GM18873 (cell line): ENCODE data around the gene STN1.
A peak's percentile ranks its signal among the peaks of the same experiment; 100 is the strongest.

Experiments used
- ATAC-seq: cut with Tn5 transposase; IDR thresholded peaks from one replicate; pipeline ENCODE4 v1.9.1; 2021; ENCODE audit warnings: mild to moderate bottlenecking, moderate library complexity, moderate number of reproducible peaks; ENCODE audit not compliant: unreplicated experiment, low FRiP score

The STN1 gene, protein sequence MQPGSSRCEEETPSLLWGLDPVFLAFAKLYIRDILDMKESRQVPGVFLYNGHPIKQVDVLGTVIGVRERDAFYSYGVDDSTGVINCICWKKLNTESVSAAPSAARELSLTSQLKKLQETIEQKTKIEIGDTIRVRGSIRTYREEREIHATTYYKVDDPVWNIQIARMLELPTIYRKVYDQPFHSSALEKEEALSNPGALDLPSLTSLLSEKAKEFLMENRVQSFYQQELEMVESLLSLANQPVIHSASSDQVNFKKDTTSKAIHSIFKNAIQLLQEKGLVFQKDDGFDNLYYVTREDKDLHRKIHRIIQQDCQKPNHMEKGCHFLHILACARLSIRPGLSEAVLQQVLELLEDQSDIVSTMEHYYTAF

DNA sequence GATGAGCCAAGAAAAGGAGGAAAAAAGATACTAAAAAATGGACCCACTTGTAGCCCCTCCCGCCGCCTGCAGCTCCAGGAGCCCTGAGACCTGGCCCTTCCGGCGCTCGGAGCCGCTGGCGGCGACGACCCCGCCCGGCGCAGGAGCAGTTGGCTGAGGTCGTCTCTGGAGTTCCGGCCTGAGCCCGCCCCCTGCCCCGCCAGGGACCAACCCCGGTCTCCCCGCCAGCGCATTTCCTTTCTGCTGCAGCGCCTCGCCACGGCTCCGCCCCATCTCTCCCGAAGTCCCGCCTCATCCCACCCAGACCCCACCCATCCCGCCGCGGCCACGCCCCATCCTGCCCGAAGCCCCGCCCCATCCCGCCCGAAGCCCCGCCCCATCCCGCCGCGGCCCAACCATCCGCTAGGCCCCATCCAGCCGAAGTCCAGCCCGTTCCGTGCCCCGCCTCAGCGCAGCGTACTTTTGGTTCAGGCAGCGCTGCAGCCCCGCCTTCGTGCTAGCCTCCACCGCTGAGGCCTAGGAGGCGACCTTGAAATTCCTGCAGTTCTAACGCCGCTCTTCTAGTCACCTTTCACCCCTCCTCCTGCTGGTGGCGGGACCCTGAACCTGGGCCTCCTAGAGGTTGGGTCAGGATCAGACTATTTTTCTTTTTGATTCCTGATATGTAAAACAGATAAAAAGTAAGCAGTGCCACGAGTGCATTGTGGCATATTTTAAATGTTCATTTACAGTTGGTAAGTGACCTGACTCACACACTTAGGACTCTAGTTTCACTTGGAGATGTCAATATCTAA lies at the start of gene STN1:
STN1 (minus strand) TSS at position 132 of the 794 bp plus-strand sequence. CDS start 590 bp downstream, outside the sequence.
- peak; percentile 87 for ATAC-seq

DNA sequence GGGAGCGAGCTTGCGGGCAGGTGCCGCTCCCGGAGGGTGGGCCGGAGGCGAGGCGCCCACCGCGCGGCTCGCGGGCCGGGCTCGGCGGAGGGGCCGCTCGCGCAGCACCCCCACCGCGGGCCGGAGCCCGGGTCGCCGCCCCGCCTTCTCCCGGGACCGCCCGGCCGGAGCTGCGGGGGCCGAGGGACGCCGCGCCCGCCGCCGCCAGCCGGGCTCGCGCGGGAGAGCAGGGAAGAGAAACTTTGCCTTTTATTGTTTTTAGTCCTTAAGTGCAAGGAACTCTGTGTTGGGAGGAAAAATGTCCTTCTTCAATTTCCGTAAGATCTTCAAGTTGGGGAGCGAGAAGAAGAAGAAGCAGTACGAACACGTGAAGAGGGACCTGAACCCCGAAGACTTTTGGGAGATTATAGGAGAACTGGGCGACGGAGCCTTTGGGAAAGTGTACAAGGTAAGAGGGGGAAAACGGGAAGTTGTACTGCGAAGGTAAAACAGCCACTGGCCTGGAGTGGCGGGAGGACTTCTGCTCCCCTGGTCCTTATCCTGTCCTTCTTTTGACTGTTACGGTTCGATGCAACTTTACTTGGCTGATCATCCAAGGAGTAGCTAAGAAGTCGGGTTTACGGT lies 49.6 kb upstream of the STN1 start:
- ATAC-seq: peak; percentile 25

DNA sequence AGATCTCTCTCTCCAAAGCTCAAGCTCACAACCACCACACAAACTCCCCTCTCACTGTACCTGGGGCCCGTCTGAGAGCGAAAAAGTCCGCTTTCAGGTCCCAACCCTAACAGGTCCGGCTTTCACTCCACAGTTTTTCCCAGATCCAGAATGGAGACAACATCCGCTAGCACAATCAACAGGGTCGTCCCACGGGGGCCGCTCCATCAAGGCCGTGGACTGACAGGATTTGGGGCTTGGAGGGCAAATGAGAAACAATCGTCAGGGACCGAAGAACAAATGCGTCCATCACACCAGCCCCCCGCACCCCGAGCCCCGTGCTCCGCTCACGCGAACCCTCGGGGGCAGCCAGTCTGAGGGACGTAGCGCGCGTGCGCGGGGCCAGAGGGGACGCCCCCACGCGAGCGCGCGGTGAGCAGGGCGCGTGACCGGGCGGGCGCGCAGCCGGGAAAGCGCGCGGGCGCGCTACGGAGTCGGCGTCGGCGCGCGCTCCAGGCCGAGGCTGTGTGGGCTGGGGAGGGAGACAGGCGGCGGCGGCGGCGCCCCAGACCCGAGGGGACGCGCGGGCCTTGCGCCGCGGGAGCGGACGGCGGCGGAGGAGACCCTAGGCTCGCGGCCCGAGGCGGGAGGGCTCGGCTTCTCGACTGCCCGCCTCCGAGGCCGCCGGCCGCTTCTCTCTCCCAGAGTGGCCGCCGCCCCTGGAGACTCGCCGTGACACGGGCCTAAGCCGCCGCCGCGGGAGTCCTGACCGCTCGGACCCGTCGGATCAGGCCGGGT lies 48.9 kb upstream of the STN1 start, which contains the start of gene SLK:
SLK (plus strand) TSS at position 470 of the 777 bp plus-strand sequence. CDS start 606 bp downstream, outside the sequence.
- ATAC-seq: peak; percentile 46

DNA sequence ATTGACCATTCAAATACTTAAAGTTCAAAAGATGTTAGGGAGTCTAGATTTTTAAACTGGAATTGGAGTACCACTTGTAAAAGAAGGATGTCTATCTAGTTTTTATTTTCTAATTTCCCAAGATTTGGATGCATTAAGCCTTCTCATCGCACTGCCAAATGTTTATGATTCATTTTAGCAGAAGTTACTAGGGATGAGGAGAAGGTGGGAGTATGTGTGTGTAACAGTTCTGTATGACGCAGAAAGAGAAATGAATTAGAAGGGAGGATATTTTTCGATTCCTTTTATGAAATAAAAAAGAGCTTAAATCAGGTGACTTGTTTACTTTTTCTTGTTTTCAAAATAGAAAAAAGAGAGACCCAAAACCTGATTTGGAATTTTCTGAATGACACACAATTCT lies 42.1 kb upstream of the STN1 start:
- no peak for ATAC-seq

DNA sequence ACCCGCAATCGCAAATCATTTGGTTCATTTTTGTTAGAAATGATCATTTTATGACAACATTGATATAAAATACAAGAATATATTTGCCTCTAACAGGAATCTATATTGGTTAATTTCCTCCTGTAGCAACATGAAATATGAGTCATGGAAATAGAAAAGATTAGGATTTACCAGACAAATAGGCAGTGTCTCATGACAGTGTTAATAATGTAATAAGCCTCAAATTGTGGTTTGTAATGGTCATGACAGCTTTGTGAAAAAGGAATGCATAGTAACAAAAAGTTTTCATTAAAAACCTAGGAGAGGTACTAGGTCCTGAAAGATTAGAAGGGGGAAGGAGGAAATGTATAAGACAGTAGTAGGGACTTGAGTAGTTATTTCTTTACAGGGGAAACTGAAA lies 41.0 kb upstream of the STN1 start:
- no peak for ATAC-seq

DNA sequence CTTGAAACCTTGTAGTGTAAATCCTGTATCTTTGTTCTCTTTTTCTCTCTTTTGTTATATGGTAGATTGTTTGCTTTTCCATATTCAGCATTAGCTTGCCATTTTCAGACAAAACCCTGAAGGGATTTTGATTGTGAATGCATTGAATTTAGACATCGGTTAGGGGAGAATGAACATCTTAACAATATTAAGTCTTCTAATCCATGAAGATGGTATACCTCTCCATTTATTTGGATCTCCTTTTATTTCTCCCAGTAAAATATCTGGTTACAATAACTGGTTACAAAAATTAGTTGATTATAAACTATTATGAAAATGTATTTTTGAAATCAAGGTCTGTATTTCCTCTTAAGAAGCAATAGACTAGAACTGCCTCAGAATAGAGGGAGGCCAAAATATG lies 36.6 kb upstream of the STN1 start:
- no peak for ATAC-seq

DNA sequence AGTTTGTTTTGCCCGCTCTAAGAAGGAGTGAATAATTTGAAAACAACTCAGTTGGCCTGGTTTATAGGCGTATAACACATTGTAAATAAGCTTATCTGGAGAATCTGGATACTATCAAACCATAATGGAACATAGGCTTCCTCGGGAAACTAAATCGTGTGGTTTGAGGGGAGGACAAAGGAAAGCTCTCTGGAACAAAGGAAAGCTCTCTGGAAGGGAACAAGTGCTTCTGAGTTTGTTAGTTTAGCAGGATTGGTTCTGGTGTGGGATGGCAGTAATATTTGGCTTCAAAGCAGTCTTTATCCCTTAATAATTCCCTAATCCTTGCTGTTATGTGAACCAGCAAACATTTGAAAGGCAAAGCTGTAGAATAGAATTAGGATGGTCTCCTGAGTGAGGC lies 34.0 kb upstream of the STN1 start:
- ATAC-seq: no peak

DNA sequence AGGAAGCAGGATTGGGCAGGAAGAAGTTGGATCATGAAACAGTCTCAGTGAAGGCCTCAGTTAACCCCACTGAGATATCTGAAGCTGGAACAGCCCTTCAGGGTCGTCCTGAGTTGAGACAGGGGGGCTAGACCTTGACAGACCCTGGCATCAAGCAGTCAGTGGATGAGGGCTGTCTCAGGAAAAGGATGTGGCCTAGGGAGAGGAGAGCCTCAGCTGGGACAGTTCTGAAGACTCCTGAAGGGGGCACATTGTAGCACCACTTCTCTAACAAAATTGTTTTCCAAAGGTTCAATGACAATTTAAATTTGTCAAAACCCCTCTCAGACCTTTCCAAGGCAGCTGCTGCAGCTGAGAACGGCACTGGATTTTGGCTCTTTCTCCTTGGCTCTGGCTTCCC lies 33.2 kb upstream of the STN1 start:
- no peak for ATAC-seq

DNA sequence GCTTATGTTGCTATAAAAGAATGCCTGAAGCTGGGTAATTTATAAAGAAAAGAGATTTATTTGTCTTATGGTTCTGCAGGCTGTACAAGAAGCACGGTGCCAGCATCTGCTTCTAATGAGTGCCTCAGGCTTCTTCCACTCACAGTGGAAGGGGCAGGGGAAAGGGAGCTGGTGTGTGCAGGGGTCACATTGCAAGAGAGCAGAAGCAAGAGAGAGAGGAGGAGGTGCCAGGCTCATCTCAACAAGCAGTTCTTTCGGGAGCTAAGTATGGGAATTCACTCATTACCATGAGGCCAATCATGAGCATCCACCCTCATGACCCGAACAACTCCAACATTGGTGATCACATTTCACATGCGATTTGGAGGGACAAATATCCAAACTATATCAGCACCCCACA lies 31.7 kb upstream of the STN1 start:
- no peak for ATAC-seq

DNA sequence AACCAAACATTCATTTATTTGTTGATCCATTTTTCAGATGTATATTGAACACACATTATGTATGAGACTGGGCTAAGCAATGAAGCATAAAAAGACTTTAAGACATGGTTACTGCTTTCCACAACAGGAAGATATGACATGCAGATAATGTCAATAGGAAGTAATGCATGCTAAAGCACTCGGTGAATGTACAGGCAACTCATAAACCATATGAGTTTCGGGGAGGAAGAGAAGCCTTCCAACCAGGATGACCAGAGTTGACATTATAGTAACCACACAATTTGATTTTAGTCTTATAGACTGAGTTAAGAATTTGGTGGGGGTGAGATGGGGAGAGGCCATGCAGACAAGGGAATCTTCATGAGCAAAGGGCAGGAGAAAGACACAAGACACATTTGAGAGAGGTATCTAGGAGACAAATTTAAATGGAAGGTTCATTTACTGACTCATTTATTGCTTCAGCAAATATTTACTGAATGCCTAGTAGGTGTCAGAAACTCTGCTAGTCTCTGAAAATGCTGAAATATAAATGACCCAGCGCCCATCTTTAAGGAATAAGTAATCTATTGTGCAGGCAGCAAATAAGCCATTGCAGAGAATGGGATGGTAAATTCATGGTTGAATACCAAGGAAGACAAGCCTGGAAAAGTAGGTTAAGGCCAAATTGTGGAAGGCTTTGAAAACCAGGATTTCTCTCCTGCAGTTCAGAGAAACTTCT lies 30.0 kb upstream of the STN1 start:
- ATAC-seq: no peak

DNA sequence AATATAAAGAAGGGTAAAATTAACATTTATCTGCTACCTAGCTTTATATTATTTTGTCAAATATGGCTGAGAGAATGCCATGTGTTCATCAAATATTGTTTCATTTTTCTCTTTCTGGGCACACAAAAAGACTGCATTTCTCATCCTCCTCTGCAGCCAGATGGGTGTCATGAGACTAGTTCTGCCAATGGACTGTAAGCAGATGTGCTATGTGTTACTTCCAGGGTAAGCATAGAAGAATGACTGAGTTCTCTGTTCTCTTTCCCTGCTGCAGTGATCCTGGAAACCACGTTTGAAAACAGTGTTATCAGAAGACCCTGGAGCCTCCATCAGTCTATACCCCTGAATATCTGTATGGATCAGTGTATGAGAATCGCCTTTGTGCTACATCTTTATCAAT lies 24.9 kb upstream of the STN1 start:
- ATAC-seq: no peak

DNA sequence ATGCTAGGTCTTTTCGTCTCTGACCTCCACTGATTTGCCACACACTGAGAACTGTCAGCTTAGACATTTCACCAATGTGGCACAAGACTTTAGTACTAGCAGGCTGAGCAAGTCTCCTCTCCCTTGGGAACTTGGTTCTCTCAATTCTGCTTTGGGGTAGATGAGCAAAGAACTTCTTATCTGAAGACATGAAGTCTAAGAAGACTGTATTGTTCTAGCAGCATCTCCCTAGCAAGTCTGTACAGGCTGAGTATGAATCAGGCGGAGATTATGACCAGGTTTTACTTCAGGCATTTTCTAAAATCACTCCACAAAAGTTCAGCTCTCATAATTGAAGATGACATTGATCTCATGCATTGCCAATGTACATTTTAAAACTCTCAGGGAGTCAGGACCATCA lies 23.8 kb upstream of the STN1 start:
- ATAC-seq: no peak

DNA sequence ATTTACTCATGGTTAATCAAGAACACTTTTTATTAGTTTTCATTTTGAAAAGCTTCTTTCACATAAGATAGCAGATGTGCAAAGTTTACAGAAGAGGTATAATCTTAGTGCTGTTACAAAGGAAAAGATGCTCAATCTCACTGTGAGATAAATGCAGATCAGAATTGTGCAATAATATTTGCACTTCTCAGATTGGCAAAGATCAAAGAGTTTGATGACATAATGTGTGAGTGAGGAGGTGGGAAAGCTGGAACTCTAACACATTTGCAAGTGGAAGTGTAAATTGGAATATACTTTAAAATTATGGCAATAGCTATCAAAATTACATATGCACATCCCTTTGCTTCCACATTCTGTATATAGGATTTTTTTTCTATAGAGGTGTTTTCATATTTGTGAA lies 21.5 kb upstream of the STN1 start:
- ATAC-seq: no peak

DNA sequence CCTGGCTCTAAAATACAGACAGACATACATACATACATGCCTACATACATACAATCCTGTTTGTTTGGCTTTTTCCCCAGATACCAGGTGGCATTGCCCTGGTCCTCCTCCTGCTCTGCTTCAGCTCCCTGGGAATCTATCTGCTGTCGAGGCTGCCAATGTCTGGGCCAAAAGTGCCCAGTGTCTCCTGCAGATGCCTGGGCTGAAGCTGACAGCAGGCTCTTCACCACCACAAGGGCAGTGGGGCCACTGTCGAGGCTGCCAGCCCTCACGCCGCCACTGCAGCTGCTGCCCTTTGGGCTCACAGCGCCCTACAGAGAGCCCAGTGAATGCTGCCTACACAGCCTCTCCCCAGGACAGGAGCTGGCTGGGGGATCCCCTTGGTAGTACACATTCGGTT lies 18.0 kb upstream of the STN1 start:
- no peak for ATAC-seq

DNA sequence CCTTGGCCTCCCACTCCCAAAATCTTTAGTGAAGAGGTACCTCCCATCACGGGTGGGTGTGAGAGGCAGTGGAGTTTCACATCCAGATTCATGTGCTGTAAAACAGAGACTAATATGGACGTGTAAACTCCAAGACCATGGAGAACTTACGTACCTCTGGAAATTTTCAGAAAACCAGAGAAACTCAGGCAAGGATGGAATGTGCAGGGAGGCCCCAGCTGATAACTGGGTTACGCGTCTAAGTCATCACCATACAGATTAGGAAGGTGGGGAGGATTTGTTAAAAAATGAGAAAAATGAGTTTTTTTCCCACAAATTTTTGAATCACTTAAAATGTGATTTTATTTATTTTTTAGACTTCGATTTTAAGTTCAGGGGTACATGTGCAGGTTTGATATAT lies 16.3 kb upstream of the STN1 start:
- ATAC-seq: no peak

DNA sequence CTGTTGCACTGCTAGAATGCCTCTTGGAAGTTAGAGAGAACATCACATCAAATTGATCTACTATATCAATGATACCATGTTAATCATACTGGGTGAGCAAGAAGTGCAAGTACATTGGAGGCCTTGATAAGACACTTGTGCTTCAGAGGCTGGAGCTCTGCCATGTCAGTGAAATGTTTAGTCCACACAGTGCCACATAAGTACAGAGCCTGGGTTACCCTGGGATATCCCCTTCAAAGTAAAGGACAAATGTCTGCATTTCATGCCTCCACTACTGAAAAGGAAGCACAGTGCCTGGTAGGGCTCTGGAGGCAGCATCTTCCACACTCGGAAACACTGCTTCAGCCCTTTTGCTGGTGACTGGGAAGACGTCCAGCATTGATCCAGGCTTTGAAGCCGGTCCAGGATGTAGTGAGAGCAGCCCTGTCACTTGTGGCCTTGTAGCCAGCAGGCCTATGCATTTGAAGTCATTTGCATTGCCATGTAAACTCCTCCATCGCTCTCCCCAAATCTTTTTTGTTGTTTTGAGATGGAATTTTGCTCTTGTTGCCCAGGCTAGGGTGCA lies 15.7 kb upstream of the STN1 start:
- ATAC-seq: no peak

DNA sequence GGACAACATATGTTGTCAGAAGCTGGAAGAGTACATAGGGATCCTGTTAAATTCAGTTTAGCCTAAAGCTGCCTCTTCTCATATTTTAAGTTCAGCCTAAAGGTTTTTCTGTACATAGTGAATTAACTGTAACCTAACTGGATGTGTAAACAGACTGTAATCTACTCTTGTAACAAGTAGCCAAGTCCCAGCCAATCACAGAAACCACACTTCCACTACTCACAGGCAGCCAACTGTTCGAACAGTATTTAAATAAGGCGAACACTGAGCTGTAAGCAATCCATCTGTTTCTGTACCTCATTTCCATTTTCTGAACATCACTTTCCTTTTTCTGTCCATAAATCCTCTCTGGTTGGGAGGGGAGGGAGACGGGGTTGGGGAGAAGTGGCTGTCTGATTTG lies 15.0 kb upstream of the STN1 start:
- no peak for ATAC-seq

DNA sequence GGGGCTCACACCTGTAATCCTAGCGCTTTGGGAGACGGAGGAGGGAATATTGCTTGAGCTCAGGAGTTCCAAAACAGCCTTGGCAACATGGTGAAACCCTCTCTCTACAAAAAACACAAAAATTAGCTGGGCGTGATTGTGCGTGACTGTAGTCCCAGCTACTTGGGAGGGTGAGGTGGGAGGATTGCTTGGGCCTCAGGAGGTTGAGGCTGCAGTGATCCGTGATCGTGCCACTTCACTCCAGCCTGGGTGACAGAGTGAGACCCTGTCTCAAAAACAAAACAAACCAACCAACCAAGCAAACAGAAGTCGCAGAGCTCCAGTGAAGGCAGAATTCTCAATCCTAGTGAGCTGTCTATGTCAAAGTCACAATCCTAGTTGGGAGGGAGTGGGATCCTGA lies 14.3 kb upstream of the STN1 start:
- no peak for ATAC-seq

DNA sequence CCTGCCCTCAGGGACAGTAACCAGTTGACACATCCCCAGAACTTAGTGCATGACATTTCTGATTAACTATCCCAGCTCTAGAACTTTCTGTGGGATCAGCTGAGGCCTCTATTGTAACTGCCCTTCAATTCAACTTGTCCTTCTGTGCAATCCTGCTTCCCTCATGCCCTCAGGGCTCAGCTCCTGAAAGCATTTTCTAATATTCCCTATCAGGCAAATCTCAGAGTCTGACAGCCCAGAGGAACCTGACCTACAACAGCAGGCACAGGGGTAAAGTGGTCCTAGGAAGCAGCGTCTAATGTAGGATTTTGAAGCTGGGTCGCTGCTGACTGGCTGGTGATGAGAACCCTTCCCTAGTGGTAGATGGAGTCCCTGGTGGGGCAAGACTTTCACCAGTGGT lies 13.6 kb upstream of the STN1 start:
- ATAC-seq: no peak

DNA sequence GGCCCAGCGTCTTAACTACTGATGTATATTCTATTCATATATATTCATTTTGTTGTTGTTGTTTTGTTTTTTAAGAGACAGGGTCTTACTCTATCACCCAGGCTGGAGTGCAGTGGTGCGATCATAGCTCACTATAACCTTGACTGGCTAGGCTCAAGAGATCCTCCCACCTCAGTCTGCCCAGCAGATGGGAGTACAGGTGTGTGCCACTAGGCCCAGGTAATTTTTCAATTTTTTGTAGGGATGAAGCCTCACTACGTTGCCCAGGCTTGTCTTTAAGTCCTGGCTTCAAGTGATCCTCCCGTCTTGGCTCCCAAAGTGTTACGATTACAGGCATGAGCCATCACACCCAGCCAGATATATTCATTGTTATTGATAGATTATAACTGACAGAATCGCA lies 12.9 kb upstream of the STN1 start:
- no peak for ATAC-seq
